ENCODE results near the gene SARM1. TPM values are rescaled to one million over a fixed set of nuclear protein-coding genes. Genes with fewer than 3 reads are reported as not detected.
A peak's percentile ranks its signal among the peaks of the same experiment; 100 is the strongest.
"Not testable (repeated sequence)": the region's sequence is repeated elsewhere in the genome, so short reads cannot be mapped to it uniquely, and the experiment has no call there.

Gene SARM1
- total and polyA plus RNA-seq, 2 experiments from 2014 or later, result 14.5 to 19.5 TPM

- no peaks in the 10 kb centered on the region for H3K27me3 ChIP-seq
- no peaks in the 10 kb centered on the region for H3K79me2 ChIP-seq
- no peaks in the 10 kb centered on the region for H4K20me1 ChIP-seq (ENCODE audit: insufficient read depth, poor library complexity, severe bottlenecking)
- no peak overlapping the region for H2AFZ ChIP-seq
- H3K36me3 ChIP-seq (replicated peaks; ENCODE audit: insufficient read depth, low read depth), result no peaks in the 10 kb centered on the region
- no peak overlapping the region for H3K4me3 ChIP-seq
- 85% methylated on average over 9 of the region's 9 CpGs for WGBS (ENCODE audit: low lambda C conversion rate, missing lambda C conversion rate)
- H3K4me1 ChIP-seq (ENCODE audit: insufficient read depth), result no peaks in the 10 kb centered on the region
- no peak for DNase-seq (ENCODE audit: low spot score)
- H3K4me2 ChIP-seq, result no peak overlapping the region
- TF ChIP-seq, protein P1, sequence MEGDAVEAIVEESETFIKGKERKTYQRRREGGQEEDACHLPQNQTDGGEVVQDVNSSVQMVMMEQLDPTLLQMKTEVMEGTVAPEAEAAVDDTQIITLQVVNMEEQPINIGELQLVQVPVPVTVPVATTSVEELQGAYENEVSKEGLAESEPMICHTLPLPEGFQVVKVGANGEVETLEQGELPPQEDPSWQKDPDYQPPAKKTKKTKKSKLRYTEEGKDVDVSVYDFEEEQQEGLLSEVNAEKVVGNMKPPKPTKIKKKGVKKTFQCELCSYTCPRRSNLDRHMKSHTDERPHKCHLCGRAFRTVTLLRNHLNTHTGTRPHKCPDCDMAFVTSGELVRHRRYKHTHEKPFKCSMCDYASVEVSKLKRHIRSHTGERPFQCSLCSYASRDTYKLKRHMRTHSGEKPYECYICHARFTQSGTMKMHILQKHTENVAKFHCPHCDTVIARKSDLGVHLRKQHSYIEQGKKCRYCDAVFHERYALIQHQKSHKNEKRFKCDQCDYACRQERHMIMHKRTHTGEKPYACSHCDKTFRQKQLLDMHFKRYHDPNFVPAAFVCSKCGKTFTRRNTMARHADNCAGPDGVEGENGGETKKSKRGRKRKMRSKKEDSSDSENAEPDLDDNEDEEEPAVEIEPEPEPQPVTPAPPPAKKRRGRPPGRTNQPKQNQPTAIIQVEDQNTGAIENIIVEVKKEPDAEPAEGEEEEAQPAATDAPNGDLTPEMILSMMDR (IDR thresholded peaks at IDR 0.05; ENCODE audit: poor library complexity), result peak; percentile 6
- no peak for TF ChIP-seq EZH2 (IDR thresholded peaks at IDR 0.05; ENCODE audit: borderline replicate concordance)
- no peak for TF ChIP-seq EZH2phosphoT487 (IDR thresholded peaks at IDR 0.05; ENCODE audit: low read depth, severe bottlenecking, unreplicated experiment)
- H3K9me2 ChIP-seq (replicated peaks; ENCODE audit: insufficient read depth), result no peaks in the 10 kb centered on the region
- H3K9me3 ChIP-seq (ENCODE audit: low read depth), result no peaks in the 10 kb centered on the region
- no peak overlapping the region for H3K27ac ChIP-seq
These were observed 54.6 kb downstream of the SARM1 start for GRCh38 chr17:28426081-28426519.

DNA sequence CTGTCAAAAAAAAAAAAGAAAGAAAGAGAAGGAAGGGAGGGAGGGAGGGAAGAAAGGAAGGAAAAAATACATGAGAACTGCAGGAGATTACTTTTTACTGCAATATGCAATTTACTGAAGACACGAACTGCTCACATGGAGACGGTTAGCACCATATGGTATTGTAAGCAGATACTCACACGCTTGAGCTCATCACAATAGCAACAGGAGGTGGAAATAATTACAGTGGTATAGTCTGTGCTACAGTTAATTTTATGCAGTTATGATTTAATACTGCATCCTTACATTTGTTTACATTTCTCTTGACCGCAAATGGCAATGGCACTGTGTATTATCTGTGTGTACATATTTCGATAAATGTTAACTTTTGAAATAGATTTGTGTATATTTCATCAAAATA, 55.9 kb downstream of the SARM1 start:
- TF ChIP-seq EZH2 (IDR thresholded peaks at IDR 0.05; ENCODE audit: borderline replicate concordance) (no peak), EZH2phosphoT487 (IDR thresholded peaks at IDR 0.05; ENCODE audit: low read depth, severe bottlenecking, unreplicated experiment) (no peak)
- TF ChIP-seq, protein P1 (IDR thresholded peaks at IDR 0.05; ENCODE audit: poor library complexity), result no peak
- Histone ChIP-seq H3K27me3 (no peaks in the 10 kb centered on the region), H3K9me3 (ENCODE audit: low read depth) (no peaks in the 10 kb centered on the region), H3K4me3 (no peak overlapping the region), H3K36me3 (replicated peaks; ENCODE audit: insufficient read depth, low read depth) (no peaks in the 10 kb centered on the region), H3K4me2 (no peak overlapping the region), H3K27ac (no peak overlapping the region), H3K4me1 (ENCODE audit: insufficient read depth) (no peaks in the 10 kb centered on the region), H3K9me2 (replicated peaks; ENCODE audit: insufficient read depth) (no peaks in the 10 kb centered on the region), H2AFZ (no peak overlapping the region), H4K20me1 (ENCODE audit: insufficient read depth, poor library complexity, severe bottlenecking) (no peaks in the 10 kb centered on the region), H3K79me2 (no peaks in the 10 kb centered on the region)
- DNase-seq (ENCODE audit: low spot score), result no peak
- WGBS (ENCODE audit: low lambda C conversion rate, missing lambda C conversion rate), result 69% methylated on average over 5 of the region's 5 CpGs

DNA sequence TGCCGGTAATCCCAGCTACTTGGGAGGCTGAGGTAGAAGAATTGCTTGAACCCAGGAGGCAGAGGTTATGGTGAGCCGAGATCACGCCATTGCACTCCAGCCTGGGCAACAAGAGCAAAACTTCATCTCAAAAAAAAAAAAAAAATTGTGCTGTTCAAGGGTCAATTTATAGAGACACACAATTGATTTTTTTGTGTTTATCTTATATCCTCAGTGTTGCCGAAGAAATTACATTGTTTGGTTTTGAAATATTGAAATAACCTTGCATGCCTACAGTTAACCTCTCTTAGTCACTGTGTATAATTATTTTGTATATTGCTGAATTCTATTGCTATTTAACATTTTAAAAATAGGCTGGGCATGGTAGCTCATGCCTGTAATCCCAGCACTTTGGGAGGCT, 56.5 kb downstream of the SARM1 start:
- DNase-seq (ENCODE audit: low spot score), result not testable (repeated sequence)

GRCh38 chr17:28433721-28434120, 62.2 kb downstream of the SARM1 start:
- Histone ChIP-seq H3K36me3 (replicated peaks; ENCODE audit: insufficient read depth, low read depth) (no peaks in the 10 kb centered on the region), H3K9me2 (replicated peaks; ENCODE audit: insufficient read depth) (no peaks in the 10 kb centered on the region), H3K79me2 (no peaks in the 10 kb centered on the region), H4K20me1 (ENCODE audit: insufficient read depth, poor library complexity, severe bottlenecking) (no peaks in the 10 kb centered on the region), H3K27ac (no peak overlapping the region), H3K4me3 (no peak overlapping the region), H3K27me3 (no peaks in the 10 kb centered on the region), H2AFZ (no peak overlapping the region), H3K9me3 (ENCODE audit: low read depth) (no peaks in the 10 kb centered on the region), H3K4me1 (ENCODE audit: insufficient read depth) (no peaks in the 10 kb centered on the region), H3K4me2 (no peak overlapping the region)
- no peak for DNase-seq (ENCODE audit: low spot score)
- TF ChIP-seq, protein P1 (IDR thresholded peaks at IDR 0.05; ENCODE audit: poor library complexity), result no peak
- TF ChIP-seq EZH2phosphoT487 (IDR thresholded peaks at IDR 0.05; ENCODE audit: low read depth, severe bottlenecking, unreplicated experiment) (no peak), EZH2 (IDR thresholded peaks at IDR 0.05; ENCODE audit: borderline replicate concordance) (no peak)
- 42% methylated on average over 1 of the region's 1 CpG for WGBS (ENCODE audit: low lambda C conversion rate, missing lambda C conversion rate)

More for the DNA sequence above, 56.5 kb downstream of the SARM1 start:
- H3K36me3 ChIP-seq (replicated peaks; ENCODE audit: insufficient read depth, low read depth); H3K27me3 ChIP-seq; H4K20me1 ChIP-seq (ENCODE audit: insufficient read depth, poor library complexity, severe bottlenecking); H3K4me3 ChIP-seq; H2AFZ ChIP-seq; H3K4me2 ChIP-seq; H3K9me2 ChIP-seq (replicated peaks; ENCODE audit: insufficient read depth); H3K4me1 ChIP-seq (ENCODE audit: insufficient read depth); H3K79me2 ChIP-seq; H3K27ac ChIP-seq; H3K9me3 ChIP-seq (ENCODE audit: low read depth): not testable (repeated sequence)
- WGBS (ENCODE audit: low lambda C conversion rate, missing lambda C conversion rate), result 87% methylated on average over 4 of the region's 4 CpGs

GRCh38 chr17:28434326-28434725, 62.8 kb downstream of the SARM1 start:
- H3K27ac ChIP-seq; H3K4me3 ChIP-seq; H3K4me2 ChIP-seq; H3K36me3 ChIP-seq (replicated peaks; ENCODE audit: insufficient read depth, low read depth); H4K20me1 ChIP-seq (ENCODE audit: insufficient read depth, poor library complexity, severe bottlenecking); DNase-seq (ENCODE audit: low spot score); H2AFZ ChIP-seq; H3K27me3 ChIP-seq; H3K9me3 ChIP-seq (ENCODE audit: low read depth); H3K9me2 ChIP-seq (replicated peaks; ENCODE audit: insufficient read depth); H3K4me1 ChIP-seq (ENCODE audit: insufficient read depth); H3K79me2 ChIP-seq: not testable (repeated sequence)
- WGBS (ENCODE audit: low lambda C conversion rate, missing lambda C conversion rate), result 63% methylated on average over 8 of the region's 8 CpGs
